ENCODE measurements around the gene ZFP64. TPM values are rescaled to one million over a fixed set of nuclear protein-coding genes. Genes with fewer than 3 reads are reported as not detected.
"Not testable (repeated sequence)": the region's sequence is repeated elsewhere in the genome, so short reads cannot be mapped to it uniquely, and the experiment has no call there.

The ZFP64 gene
- 10 to 100 TPM; 10.0 to 11.8 TPM for total RNA-seq

GRCh38 chr20:52191132-52191915 is at the start of gene ZFP64:
ZFP64 (minus strand) TSS chr20:52191779; CDS start chr20:52191636, 143 bp downstream.
- H3K27ac Mint-ChIP-seq = peak within 1 kb of the TSS; percentile 95
- H3K4me3 Mint-ChIP-seq = peak within 1 kb of the TSS; percentile 95
- peaks cover 3% of the 10 kb centered on the region for H3K36me3 Mint-ChIP-seq (ENCODE audit: low read depth)
- POLR2A ChIA-PET = no interaction called here
- H3K9me3 Mint-ChIP-seq = no peaks in the 10 kb centered on the region
- peak; percentile 72 for DNase-seq
- CTCF ChIA-PET = interaction anchor here (0.6 to 1.6 kb wide), 9 partner anchors 10 to 1032 kb away, joined by 3 to 7 read pairs (median 3); no protein-coding TSS in a partner anchor
- peaks cover 23% of the 10 kb centered on the region for H3K4me1 Mint-ChIP-seq
- no peaks in the 10 kb centered on the region for H3K27me3 Mint-ChIP-seq

- ChIA-PET CTCF (no interaction called here), POLR2A (interaction anchor here (0.6 kb wide), 1 partner anchor 1084 kb away, joined by 9 read pairs; no protein-coding TSS in a partner anchor)
- no peak for DNase-seq
- Mint-ChIP-seq H3K9me3 (no peaks in the 10 kb centered on the region), H3K4me3 (no peak overlapping the region), H3K27me3 (peaks cover 2% of the 10 kb centered on the region), H3K4me1 (no peaks in the 10 kb centered on the region), H3K27ac (no peak overlapping the region), H3K36me3 (ENCODE audit: low read depth) (no peaks in the 10 kb centered on the region)
Observed at GRCh38 chr20:52240802-52241201, 49.2 kb upstream of the ZFP64 start.

GRCh38 chr20:52239102-52239501 is 47.5 kb upstream of the ZFP64 start:
- no peaks in the 10 kb centered on the region for H3K4me1 Mint-ChIP-seq
- H3K27me3 Mint-ChIP-seq = peaks cover 2% of the 10 kb centered on the region
- no peaks in the 10 kb centered on the region for H3K9me3 Mint-ChIP-seq
- CTCF ChIA-PET = no interaction called here
- no peak for DNase-seq
- H3K36me3 Mint-ChIP-seq (ENCODE audit: low read depth) = no peaks in the 10 kb centered on the region
- H3K4me3 Mint-ChIP-seq = no peak overlapping the region
- POLR2A ChIA-PET = no interaction called here
- no peak overlapping the region for H3K27ac Mint-ChIP-seq

- Mint-ChIP-seq H3K9me3 (no peaks in the 10 kb centered on the region), H3K27ac (no peak overlapping the region), H3K4me3 (no peak overlapping the region), H3K36me3 (ENCODE audit: low read depth) (no peaks in the 10 kb centered on the region), H3K27me3 (peaks cover 2% of the 10 kb centered on the region), H3K4me1 (no peaks in the 10 kb centered on the region)
- CTCF ChIA-PET = interaction anchor here (0.6 kb wide), 1 partner anchor 114 kb away, joined by 5 read pairs; no protein-coding TSS in a partner anchor
- POLR2A ChIA-PET = no interaction called here
- DNase-seq = no peak
Observed at GRCh38 chr20:52236292-52236691, 44.7 kb upstream of the ZFP64 start.

GRCh38 chr20:52235129-52235528 is 43.5 kb upstream of the ZFP64 start:
- POLR2A ChIA-PET = interaction anchor here (0.5 kb wide), 1 partner anchor 776 kb away, joined by 3 read pairs; no protein-coding TSS in a partner anchor
- H3K4me1 Mint-ChIP-seq = no peaks in the 10 kb centered on the region
- H3K36me3 Mint-ChIP-seq (ENCODE audit: low read depth) = no peaks in the 10 kb centered on the region

GRCh38 chr20:52234302-52235045 is 42.9 kb upstream of the ZFP64 start:
- CTCF ChIA-PET = no interaction called here
- no peaks in the 10 kb centered on the region for H3K36me3 Mint-ChIP-seq (ENCODE audit: low read depth)

More at GRCh38 chr20:52235129-52235528, 43.5 kb upstream of the ZFP64 start:
- CTCF ChIA-PET = no interaction called here
- Mint-ChIP-seq H3K27ac (no peak overlapping the region), H3K4me3 (no peak overlapping the region), H3K9me3 (no peaks in the 10 kb centered on the region), H3K27me3 (peaks cover 2% of the 10 kb centered on the region)
- no peak for DNase-seq

GRCh38 chr20:52231230-52231746 is 39.7 kb upstream of the ZFP64 start:
- H3K4me3 Mint-ChIP-seq = no peak overlapping the region
- no peak for DNase-seq
- peaks cover 3% of the 10 kb centered on the region for H3K27me3 Mint-ChIP-seq
- POLR2A ChIA-PET = no interaction called here
- H3K27ac Mint-ChIP-seq = no peak overlapping the region
- no peaks in the 10 kb centered on the region for H3K4me1 Mint-ChIP-seq
- CTCF ChIA-PET = interaction anchor here (1.2 kb wide), 1 partner anchor 41 kb away, joined by 3 read pairs; no protein-coding TSS in a partner anchor
- no peaks in the 10 kb centered on the region for H3K9me3 Mint-ChIP-seq
- no peaks in the 10 kb centered on the region for H3K36me3 Mint-ChIP-seq (ENCODE audit: low read depth)

More at GRCh38 chr20:52234302-52235045, 42.9 kb upstream of the ZFP64 start:
- no peak for DNase-seq
- Mint-ChIP-seq H3K4me1 (no peaks in the 10 kb centered on the region), H3K9me3 (no peaks in the 10 kb centered on the region), H3K27ac (no peak overlapping the region), H3K4me3 (no peak overlapping the region), H3K27me3 (peaks cover 2% of the 10 kb centered on the region)
- POLR2A ChIA-PET = no interaction called here

- H3K4me1 Mint-ChIP-seq = no peaks in the 10 kb centered on the region
- peaks cover 3% of the 10 kb centered on the region for H3K27me3 Mint-ChIP-seq
- ChIA-PET CTCF (interaction anchor here (1.2 kb wide), 1 partner anchor 40 kb away, joined by 3 read pairs; no protein-coding TSS in a partner anchor), POLR2A (no interaction called here)
- no peak overlapping the region for H3K4me3 Mint-ChIP-seq
- H3K9me3 Mint-ChIP-seq = no peaks in the 10 kb centered on the region
- H3K36me3 Mint-ChIP-seq (ENCODE audit: low read depth) = no peaks in the 10 kb centered on the region
- DNase-seq = no peak
- H3K27ac Mint-ChIP-seq = no peak overlapping the region
Observed at GRCh38 chr20:52230409-52230808, 38.8 kb upstream of the ZFP64 start.

GRCh38 chr20:52229346-52229745 is 37.8 kb upstream of the ZFP64 start:
- CTCF ChIA-PET; H3K27ac Mint-ChIP-seq; DNase-seq; H3K4me1 Mint-ChIP-seq; H3K4me3 Mint-ChIP-seq; H3K27me3 Mint-ChIP-seq; H3K9me3 Mint-ChIP-seq; H3K36me3 Mint-ChIP-seq (ENCODE audit: low read depth); POLR2A ChIA-PET: not testable (repeated sequence)

GRCh38 chr20:52226370-52226769 is 34.8 kb upstream of the ZFP64 start:
- ChIA-PET POLR2A (interaction anchor here (0.6 kb wide), 1 partner anchor 34 kb away, joined by 5 read pairs; no protein-coding TSS in a partner anchor), CTCF (no interaction called here)
- Mint-ChIP-seq H3K36me3 (ENCODE audit: low read depth) (peaks cover 3% of the 10 kb centered on the region), H3K4me1 (no peaks in the 10 kb centered on the region), H3K27ac (no peak overlapping the region), H3K4me3 (no peak overlapping the region), H3K27me3 (peaks cover 5% of the 10 kb centered on the region), H3K9me3 (peaks cover 4% of the 10 kb centered on the region)
- no peak for DNase-seq

- Mint-ChIP-seq H3K27ac (no peak overlapping the region), H3K36me3 (ENCODE audit: low read depth) (peaks cover 3% of the 10 kb centered on the region), H3K9me3 (peaks cover 7% of the 10 kb centered on the region), H3K27me3 (peaks cover 5% of the 10 kb centered on the region), H3K4me1 (no peaks in the 10 kb centered on the region), H3K4me3 (no peak overlapping the region)
- CTCF ChIA-PET = no interaction called here
- no peak for DNase-seq
- POLR2A ChIA-PET = no interaction called here
Observed at GRCh38 chr20:52224920-52225319, 33.3 kb upstream of the ZFP64 start.

- H3K27ac Mint-ChIP-seq; H3K27me3 Mint-ChIP-seq; POLR2A ChIA-PET; H3K4me1 Mint-ChIP-seq; DNase-seq; H3K36me3 Mint-ChIP-seq (ENCODE audit: low read depth); CTCF ChIA-PET; H3K4me3 Mint-ChIP-seq: not testable (repeated sequence)
- peaks cover 14% of the 10 kb centered on the region for H3K9me3 Mint-ChIP-seq
Observed at GRCh38 chr20:52221362-52221761, 29.8 kb upstream of the ZFP64 start.

GRCh38 chr20:52220891-52221290 is 29.3 kb upstream of the ZFP64 start:
- H3K27ac Mint-ChIP-seq, CTCF ChIA-PET: not testable (repeated sequence)

More at GRCh38 chr20:52220891-52221290, 29.3 kb upstream of the ZFP64 start:
- H3K36me3 Mint-ChIP-seq (ENCODE audit: low read depth); H3K4me3 Mint-ChIP-seq; H3K27me3 Mint-ChIP-seq; H3K4me1 Mint-ChIP-seq; POLR2A ChIA-PET; DNase-seq: not testable (repeated sequence)
- H3K9me3 Mint-ChIP-seq = peaks cover 14% of the 10 kb centered on the region
